ENCODE results near the gene TRMT1L. TPM values are rescaled to one million over a fixed set of nuclear protein-coding genes. Genes with fewer than 3 reads are reported as not detected.

The TRMT1L gene
- total and polyA plus RNA-seq, 2 experiments from 2014 or later, result 11.7 to 30.8 TPM

GRCh38 chr1:185155600-185156287 is 1.0 kb downstream of the TRMT1L start:
- no peak for ATAC-seq
- Mint-ChIP-seq H3K36me3 (ENCODE audit: low read depth) (no peaks in the 10 kb centered on the region), H3K27ac (peak overlapping the region; percentile 94), H3K4me1 (peaks cover 12% of the 10 kb centered on the region), H3K9me3 (no peaks in the 10 kb centered on the region; the same call in 1 of the 3 replicates), H3K27me3 (ENCODE audit: insufficient read depth, low read depth, poor library complexity) (peaks cover 6% of the 10 kb centered on the region), H3K4me3 (peak overlapping the region; percentile 96)
- peak overlapping the region; percentile 79 for H3K4me3 ChIP-seq
- TF ChIP-seq, protein P1, sequence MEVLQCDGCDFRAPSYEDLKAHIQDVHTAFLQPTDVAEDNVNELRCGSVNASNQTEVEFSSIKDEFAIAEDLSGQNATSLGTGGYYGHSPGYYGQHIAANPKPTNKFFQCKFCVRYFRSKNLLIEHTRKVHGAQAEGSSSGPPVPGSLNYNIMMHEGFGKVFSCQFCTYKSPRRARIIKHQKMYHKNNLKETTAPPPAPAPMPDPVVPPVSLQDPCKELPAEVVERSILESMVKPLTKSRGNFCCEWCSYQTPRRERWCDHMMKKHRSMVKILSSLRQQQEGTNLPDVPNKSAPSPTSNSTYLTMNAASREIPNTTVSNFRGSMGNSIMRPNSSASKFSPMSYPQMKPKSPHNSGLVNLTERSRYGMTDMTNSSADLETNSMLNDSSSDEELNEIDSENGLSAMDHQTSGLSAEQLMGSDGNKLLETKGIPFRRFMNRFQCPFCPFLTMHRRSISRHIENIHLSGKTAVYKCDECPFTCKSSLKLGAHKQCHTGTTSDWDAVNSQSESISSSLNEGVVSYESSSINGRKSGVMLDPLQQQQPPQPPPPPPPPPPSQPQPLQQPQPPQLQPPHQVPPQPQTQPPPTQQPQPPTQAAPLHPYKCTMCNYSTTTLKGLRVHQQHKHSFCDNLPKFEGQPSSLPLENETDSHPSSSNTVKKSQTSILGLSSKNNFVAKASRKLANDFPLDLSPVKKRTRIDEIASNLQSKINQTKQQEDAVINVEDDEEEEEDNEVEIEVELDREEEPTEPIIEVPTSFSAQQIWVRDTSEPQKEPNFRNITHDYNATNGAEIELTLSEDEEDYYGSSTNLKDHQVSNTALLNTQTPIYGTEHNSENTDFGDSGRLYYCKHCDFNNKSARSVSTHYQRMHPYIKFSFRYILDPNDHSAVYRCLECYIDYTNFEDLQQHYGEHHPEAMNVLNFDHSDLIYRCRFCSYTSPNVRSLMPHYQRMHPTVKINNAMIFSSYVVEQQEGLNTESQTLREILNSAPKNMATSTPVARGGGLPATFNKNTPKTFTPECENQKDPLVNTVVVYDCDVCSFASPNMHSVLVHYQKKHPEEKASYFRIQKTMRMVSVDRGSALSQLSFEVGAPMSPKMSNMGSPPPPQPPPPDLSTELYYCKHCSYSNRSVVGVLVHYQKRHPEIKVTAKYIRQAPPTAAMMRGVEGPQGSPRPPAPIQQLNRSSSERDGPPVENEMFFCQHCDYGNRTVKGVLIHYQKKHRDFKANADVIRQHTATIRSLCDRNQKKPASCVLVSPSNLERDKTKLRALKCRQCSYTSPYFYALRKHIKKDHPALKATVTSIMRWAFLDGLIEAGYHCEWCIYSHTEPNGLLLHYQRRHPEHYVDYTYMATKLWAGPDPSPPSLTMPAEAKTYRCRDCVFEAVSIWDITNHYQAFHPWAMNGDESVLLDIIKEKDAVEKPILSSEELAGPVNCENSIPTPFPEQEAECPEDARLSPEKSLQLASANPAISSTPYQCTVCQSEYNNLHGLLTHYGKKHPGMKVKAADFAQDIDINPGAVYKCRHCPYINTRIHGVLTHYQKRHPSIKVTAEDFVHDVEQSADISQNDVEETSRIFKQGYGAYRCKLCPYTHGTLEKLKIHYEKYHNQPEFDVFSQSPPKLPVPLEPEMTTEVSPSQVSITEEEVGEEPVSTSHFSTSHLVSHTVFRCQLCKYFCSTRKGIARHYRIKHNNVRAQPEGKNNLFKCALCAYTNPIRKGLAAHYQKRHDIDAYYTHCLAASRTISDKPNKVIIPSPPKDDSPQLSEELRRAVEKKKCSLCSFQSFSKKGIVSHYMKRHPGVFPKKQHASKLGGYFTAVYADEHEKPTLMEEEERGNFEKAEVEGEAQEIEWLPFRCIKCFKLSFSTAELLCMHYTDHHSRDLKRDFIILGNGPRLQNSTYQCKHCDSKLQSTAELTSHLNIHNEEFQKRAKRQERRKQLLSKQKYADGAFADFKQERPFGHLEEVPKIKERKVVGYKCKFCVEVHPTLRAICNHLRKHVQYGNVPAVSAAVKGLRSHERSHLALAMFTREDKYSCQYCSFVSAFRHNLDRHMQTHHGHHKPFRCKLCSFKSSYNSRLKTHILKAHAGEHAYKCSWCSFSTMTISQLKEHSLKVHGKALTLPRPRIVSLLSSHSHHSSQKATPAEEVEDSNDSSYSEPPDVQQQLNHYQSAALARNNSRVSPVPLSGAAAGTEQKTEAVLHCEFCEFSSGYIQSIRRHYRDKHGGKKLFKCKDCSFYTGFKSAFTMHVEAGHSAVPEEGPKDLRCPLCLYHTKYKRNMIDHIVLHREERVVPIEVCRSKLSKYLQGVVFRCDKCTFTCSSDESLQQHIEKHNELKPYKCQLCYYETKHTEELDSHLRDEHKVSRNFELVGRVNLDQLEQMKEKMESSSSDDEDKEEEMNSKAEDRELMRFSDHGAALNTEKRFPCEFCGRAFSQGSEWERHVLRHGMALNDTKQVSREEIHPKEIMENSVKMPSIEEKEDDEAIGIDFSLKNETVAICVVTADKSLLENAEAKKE (CRISPR knock-in tag; IDR thresholded peaks at IDR 0.05), result no peak
- no peak for TF ChIP-seq EZH2 (IDR thresholded peaks at IDR 0.05; ENCODE audit: low read depth, unreplicated experiment)
- no peak for TF ChIP-seq STAT1 (IDR thresholded peaks at IDR 0.05; ENCODE audit: unreplicated experiment)
- TF ChIP-seq CREB1 (CRISPR knock-in tag; IDR thresholded peaks at IDR 0.05; ENCODE audit: low read depth), result no peak
- TF ChIP-seq JUNB (IDR thresholded peaks at IDR 0.05; ENCODE audit: unreplicated experiment), result no peak
- TF ChIP-seq NANOG (IDR thresholded peaks at IDR 0.05; ENCODE audit: borderline replicate concordance), result no peak
- no peak for TF ChIP-seq REST (IDR thresholded peaks at IDR 0.05; ENCODE audit: unreplicated experiment)
- TF ChIP-seq, protein P2, sequence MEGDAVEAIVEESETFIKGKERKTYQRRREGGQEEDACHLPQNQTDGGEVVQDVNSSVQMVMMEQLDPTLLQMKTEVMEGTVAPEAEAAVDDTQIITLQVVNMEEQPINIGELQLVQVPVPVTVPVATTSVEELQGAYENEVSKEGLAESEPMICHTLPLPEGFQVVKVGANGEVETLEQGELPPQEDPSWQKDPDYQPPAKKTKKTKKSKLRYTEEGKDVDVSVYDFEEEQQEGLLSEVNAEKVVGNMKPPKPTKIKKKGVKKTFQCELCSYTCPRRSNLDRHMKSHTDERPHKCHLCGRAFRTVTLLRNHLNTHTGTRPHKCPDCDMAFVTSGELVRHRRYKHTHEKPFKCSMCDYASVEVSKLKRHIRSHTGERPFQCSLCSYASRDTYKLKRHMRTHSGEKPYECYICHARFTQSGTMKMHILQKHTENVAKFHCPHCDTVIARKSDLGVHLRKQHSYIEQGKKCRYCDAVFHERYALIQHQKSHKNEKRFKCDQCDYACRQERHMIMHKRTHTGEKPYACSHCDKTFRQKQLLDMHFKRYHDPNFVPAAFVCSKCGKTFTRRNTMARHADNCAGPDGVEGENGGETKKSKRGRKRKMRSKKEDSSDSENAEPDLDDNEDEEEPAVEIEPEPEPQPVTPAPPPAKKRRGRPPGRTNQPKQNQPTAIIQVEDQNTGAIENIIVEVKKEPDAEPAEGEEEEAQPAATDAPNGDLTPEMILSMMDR (conservative IDR thresholded peaks at IDR 0.05; ENCODE audit: low read depth in 2 of 2), result no peak
- TF ChIP-seq ZNF331 (CRISPR knock-in tag; IDR thresholded peaks at IDR 0.05; ENCODE audit: low read depth), result no peak
- no peak for TF ChIP-seq EZH2phosphoT487 (IDR thresholded peaks at IDR 0.05; ENCODE audit: unreplicated experiment)
- TF ChIP-seq, protein P3, sequence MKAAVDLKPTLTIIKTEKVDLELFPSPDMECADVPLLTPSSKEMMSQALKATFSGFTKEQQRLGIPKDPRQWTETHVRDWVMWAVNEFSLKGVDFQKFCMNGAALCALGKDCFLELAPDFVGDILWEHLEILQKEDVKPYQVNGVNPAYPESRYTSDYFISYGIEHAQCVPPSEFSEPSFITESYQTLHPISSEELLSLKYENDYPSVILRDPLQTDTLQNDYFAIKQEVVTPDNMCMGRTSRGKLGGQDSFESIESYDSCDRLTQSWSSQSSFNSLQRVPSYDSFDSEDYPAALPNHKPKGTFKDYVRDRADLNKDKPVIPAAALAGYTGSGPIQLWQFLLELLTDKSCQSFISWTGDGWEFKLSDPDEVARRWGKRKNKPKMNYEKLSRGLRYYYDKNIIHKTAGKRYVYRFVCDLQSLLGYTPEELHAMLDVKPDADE (IDR thresholded peaks at IDR 0.05), result no peak
- no peak for TF ChIP-seq ZNF114 (CRISPR knock-in tag; IDR thresholded peaks at IDR 0.05)
- no peak for TF ChIP-seq POLR2AphosphoS5 (IDR thresholded peaks at IDR 0.05; ENCODE audit: low read depth)
- no peaks in the 10 kb centered on the region for H3F3A ChIP-seq (replicated peaks; ENCODE audit: low read depth)
- H3K79me2 ChIP-seq (replicated peaks; ENCODE audit: insufficient read depth), result peaks cover 10% of the 10 kb centered on the region
- no peaks in the 10 kb centered on the region for H3K9me2 ChIP-seq (ENCODE audit: insufficient read depth)
- DNase-seq (ENCODE audit: low spot score), result no peak
- H2AFZ ChIP-seq, result peak overlapping the region; percentile 81; the same call in 1 of the 2 replicates
- peaks cover 11% of the 10 kb centered on the region for H3K4me1 ChIP-seq (ENCODE audit: insufficient read depth)
- peak overlapping the region; percentile 79 for H3K4me2 ChIP-seq
- H3K27me3 ChIP-seq (ENCODE audit: insufficient read depth), result peaks cover 5% of the 10 kb centered on the region
- no peaks in the 10 kb centered on the region for H4K20me1 ChIP-seq (replicated peaks; ENCODE audit: insufficient read depth)
- no peaks in the 10 kb centered on the region for H3K36me3 ChIP-seq (ENCODE audit: insufficient read depth)
- H3K27ac ChIP-seq (ENCODE audit: low read depth), result peak overlapping the region; percentile 91; the same call in 1 of the 2 replicates
